Colon (tissue), 2 donors: ENCODE measurements around the gene ORC2.
A peak's percentile ranks its signal among the peaks of the same experiment; 100 is the strongest.
"Not testable (repeated sequence)": the region's sequence is repeated elsewhere in the genome, so short reads cannot be mapped to it uniquely, and the experiment has no call there.

Experiments used
- FAIRE-seq: peaks from 2 replicates; lab custom pipeline; 2012; peaks lifted over from hg19 to GRCh38; lab: Jason Lieb, UNC
- donor health status: control.
- donor health status: control.

Gene ORC2

GRCh38 chr2:200930947-200931626 lies 32.4 kb downstream of the ORC2 start:
- peak; percentile 93 for FAIRE-seq

- no peak for FAIRE-seq
Observed at GRCh38 chr2:200929334-200930249, 33.9 kb downstream of the ORC2 start.

DNA sequence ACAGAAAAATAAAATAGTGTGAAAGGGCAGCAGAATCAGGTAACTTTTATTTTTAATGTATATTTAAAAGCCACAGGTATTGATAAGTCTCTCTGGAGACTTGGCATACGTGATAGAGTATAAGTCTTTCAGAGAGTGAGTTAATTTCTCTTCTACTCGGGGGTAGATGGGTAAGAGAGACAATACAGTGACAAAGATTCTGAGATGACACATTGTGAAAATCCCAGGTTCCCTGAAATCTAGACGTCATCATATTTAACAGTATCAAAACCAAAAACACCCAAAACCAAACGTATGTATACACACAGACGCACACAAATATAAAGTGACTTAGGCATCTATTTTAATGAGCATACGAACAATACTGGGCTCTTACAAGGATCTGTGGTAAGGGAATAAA lies 41.0 kb downstream of the ORC2 start:
- FAIRE-seq = no peak

DNA sequence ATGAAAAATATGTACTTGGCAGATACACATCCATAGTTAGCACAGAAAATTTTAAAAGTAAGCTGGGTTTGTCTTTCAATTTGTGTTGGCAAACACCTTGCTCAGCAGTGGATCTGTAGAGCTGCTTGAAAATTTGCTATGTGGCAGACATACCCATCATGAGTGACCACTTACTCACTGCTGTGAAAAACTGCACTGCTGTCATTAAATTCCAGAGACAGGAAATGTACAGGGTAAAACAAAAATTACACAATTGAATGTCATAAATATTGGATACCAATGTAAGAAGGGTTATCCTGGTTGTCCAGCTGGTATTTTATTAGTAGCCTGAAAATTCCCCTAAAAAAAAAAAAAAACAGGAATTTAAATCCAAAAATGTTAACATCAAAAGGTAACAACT lies 49.8 kb downstream of the ORC2 start:
- FAIRE-seq = no peak

DNA sequence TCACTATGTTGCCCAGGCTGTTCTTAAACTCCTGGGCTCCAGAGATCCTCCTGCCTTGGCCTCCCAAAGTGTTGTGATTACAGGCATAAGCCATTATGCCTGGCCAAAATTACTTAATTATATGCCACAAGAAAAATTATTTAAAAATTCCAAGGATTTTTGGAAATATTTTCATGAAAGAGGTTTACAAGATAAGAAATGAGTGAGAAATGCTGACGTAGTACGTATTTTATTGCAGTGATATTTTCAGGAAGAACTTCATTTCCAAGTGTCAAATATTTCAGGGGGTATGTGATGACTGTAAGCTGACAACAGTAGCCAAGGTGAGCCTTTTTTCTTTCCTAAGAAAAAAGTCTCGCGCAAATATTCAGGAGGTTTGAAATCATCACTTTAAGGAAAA lies 53.5 kb downstream of the ORC2 start:
- no peak for FAIRE-seq

- FAIRE-seq = no peak
Observed at GRCh38 chr2:200905618-200906296, 57.7 kb downstream of the ORC2 start.

GRCh38 chr2:200901459-200902072 lies 61.9 kb downstream of the ORC2 start:
- no peak for FAIRE-seq

DNA sequence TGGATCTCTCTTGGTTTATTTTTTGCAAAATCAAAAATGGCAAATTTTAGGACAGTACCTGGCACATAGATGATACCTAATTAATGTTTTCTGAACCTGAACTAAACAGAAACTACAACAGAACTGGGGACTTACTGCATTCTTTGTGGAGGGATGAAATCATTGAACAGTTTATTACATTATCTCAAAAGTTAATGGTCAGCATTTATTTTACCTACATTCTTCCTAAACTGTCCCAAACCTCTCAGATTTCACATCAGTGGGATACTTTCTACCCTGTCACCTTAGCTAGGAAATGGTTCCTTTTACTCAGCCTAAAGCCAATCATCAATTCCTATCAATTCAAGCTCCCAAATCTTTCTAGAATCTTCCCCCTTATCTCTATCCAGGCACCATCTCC lies 64.0 kb downstream of the ORC2 start:
- FAIRE-seq = no peak

GRCh38 chr2:200888704-200889625 lies 74.5 kb downstream of the ORC2 start, which contains the start of the genes NIF3L1 and PPIL3:
Gene NIF3L1 (plus strand): TSS chr2:200889371. CDS start chr2:200891944, 2,573 bp downstream.
Gene PPIL3 (minus strand): TSS chr2:200889077. CDS start chr2:200887615, 1,462 bp downstream.
- FAIRE-seq = no peak

- FAIRE-seq = not testable (repeated sequence)
Observed at GRCh38 chr2:200881715-200882249, 81.7 kb downstream of the ORC2 start.

- FAIRE-seq = no peak
Observed at GRCh38 chr2:200878289-200878880, 85.1 kb downstream of the ORC2 start.

GRCh38 chr2:200877443-200877842 lies 86.0 kb downstream of the ORC2 start:
- FAIRE-seq = no peak

DNA sequence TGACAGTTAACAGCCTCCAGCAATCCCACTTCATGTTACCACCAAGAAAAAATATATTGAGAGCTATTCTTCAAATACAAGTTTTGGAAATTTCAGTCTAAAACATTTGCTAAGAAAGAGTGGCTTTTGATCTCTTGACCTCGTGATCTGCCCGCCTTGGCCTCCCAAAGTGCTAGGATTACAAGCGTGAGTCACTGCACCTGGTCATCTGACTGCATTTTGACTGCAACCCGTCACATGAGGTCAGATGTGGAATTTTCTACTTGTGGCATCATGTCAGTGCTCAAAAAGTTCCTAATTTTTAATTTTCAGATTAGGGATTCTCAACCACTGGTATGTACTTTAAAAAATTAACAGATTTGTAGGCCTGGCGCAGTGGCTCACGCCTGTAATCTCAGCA lies 89.9 kb downstream of the ORC2 start:
- no peak for FAIRE-seq

DNA sequence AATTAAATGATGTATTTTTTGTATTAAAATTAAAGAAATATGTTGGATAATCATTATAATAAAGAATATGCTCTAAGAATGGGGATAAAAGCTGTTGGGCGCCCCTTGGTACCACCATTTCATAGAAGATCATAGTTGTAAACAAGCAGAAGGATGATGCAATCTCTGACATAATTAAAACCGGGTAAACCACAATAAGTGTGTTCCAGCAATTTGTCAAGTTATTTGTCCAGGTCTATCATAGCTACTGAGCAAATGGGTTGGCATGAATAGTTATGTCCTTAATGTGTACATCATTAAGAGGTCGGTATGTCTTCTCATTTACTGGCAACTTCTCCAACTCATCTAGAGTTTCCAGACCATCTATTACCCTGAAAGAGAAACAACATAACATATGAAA lies 92.3 kb downstream of the ORC2 start:
- no peak for FAIRE-seq

DNA sequence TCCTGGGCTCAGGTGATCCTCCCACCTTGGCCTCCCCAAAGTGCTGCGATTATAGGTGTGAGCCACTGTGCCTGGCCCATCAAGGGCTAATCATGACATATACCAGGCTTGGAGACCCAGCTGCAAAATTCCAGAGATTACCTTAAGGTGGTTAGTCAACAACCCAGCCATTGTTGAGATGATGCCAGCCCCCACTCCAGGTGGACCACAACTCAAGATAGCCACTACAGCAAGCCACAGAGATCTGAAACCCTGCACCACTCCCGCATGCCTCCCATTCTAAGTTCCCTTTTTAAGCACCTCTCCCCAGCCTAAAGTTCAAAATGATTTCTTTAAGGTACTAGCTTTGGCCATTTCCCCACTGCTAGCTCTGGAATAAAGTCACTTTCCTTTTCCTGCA lies 94.4 kb downstream of the ORC2 start:
- no peak for FAIRE-seq

DNA sequence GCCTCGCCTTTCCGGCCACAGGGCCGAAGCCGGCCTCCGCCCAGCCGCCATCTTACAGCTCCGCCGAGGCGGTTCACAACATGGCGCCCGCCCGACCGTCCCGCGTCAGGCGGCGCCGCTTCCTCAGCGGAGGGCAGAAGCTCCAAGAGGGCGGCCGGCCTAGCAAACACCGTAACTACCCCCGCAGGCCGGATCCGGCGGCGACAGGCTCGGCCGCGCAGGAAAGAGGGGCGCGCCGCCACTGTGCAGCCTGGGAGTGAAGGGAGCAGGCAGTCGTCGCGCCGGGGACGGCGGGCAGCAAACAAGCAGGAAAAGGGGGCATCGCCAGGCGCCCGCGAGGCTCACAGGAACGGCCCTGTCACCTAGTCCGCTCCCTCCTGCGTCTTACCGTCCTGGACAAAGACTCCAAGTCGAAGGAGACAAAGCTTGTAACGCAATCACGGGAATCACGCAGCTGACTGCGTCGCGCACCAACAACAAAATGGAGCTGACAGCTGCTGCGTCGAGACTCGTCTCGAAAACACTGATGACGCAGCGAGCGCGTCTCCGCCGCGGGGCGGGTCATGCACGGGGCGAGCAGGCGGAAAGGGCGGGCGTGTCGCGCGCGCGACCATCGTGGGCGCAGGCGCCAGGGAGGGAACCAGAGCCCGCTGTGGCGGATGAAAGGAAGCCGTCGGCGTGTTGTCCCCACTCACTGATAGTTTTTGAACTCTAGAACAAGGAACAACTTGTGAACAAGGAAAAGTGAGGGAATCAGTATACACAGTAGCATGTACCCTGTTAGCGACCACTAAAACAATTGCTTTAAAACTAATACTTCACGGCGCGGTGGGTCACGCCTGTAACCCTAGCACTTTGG lies 99.1 kb downstream of the ORC2 start, which contains the start of gene CLK1:
Gene CLK1 (minus strand): TSS at position 483 of the 859 bp plus-strand sequence. CDS start 2,796 bp downstream, outside the sequence.
- FAIRE-seq = no peak

GRCh38 chr2:200863782-200864175 lies 99.7 kb downstream of the ORC2 start:
- no peak for FAIRE-seq

GRCh38 chr2:200862532-200863000 lies 100.9 kb downstream of the ORC2 start:
- FAIRE-seq = no peak

DNA sequence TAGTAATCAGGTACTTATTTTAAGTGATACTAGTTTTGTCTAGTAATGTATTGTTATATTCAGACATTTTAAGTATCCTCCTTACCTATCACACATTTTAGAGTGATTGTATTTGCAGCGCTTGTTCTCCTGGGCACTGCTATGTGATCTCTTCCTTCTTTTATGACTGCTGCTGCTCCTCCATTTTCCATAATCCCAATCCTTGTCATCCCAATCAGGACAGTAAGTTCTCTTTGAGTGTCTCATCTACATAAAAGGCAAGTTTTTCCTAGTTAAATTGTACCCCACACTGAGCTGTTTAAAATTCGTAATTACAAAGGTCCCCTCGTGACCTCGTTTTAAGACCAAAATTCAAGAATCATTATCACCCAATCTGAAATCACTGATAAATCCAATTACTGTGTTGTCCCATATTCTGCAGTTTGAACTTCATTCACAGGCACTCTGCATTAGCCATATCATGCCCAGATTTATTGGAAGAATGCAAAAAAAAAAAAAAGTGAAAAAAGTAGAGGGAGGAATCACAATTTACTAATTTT lies 101.8 kb downstream of the ORC2 start:
- FAIRE-seq = no peak
